HCT116 (cell line): ENCODE measurements around the gene RIPOR3. TPM values are rescaled to one million over a fixed set of nuclear protein-coding genes. Genes with fewer than 3 reads are reported as not detected.

Source experiments
- ATAC-seq: fragments of 200-7000 bp; cut with Tn5 transposase; 2 replicates; pipeline ENCODE4 v1.9.1; 2020; ENCODE audit warnings: mild to moderate bottlenecking, moderate library complexity
- BruUV-seq: library from RNA; stranded (reverse); fragments of 400-500 nt; replicated peaks from 2 replicates; lab custom pipeline; 2021; lab: Mats Ljungman, UMichigan
- CTCF ChIA-PET: fragments of 300-600 bp; sonication (Branson Sonifier 250); formaldehyde crosslinking; loops from one replicate; lab custom pipeline; 2021; ENCODE audit warnings: antibody characterized with exemption; lab: Charles Lee
- POLR2A ChIA-PET: fragments of 300-600, 350-600 bp; sonication (Branson Sonifier 250); formaldehyde crosslinking; loops from one replicate; lab custom pipeline; 2021; ENCODE audit warnings: antibody characterized with exemption; lab: Charles Lee
- RAD21 ChIA-PET, 2 experiments: fragments of 300-600 bp; sonication (Branson Sonifier 250); formaldehyde crosslinking; loops; one replicate each; lab custom pipeline; 2023; ENCODE audit warnings: low total read pairs in 2 of 2; ENCODE audit not compliant: uncharacterized antibody in 2 of 2, unreplicated experiment in 2 of 2, low non-redundant PET in 1 of 2; lab: Charles Lee
- DNase-seq: peaks from one replicate; pipeline ENCODE4 v3.0.0-alpha.2; 2010; ENCODE audit warnings: low read depth, low spot score
- H2AFZ ChIP-seq: fragments of 200-600 bp; shearing (Covaris generic), sonication (generic); 2 replicates; pipeline ENCODE4 v1.6.1; 2017; ENCODE audit warnings: low read depth, mixed run types, mixed read lengths, antibody characterized with exemption, low read length; ENCODE audit not compliant: poor library complexity, severe bottlenecking
- H3K27ac ChIP-seq: 2 replicates; pipeline ENCODE4 v1.5.1; 2012; ENCODE audit warnings: low read depth, low read length
- H3K27me3 ChIP-seq: fragments of 200-600 bp; sonication (generic); 2 replicates; pipeline ENCODE4 v1.6.1; 2016; ENCODE audit warnings: mixed run types, low read length, mixed read lengths; ENCODE audit not compliant: insufficient read depth
- H3K36me3 ChIP-seq, 2 experiments: fragments of 200-500 bp in 1 of 2; fragments of 200-600 bp in 1 of 2; sonication (Bioruptor generic) in 1 of 2; sonication (generic) in 1 of 2; 2 replicates each; pipeline versions ENCODE4 v1.5.1 to v1.6.1; 2014 to 2016; ENCODE audit warnings: low read length in 2 of 2, inconsistent platforms in 1 of 2, mixed read lengths in 1 of 2, mixed run types in 1 of 2; ENCODE audit not compliant: insufficient read depth in 2 of 2, control insufficient read depth in 1 of 2
- H3K4me1 ChIP-seq, 2 experiments: fragments of 200-600 bp in 1 of 2; sonication (generic) in 1 of 2; 2 replicates each; pipeline versions ENCODE4 v1.5.1 to v1.6.1; 2012 to 2017; ENCODE audit warnings: low read length in 2 of 2, inconsistent platforms in 1 of 2, mild to moderate bottlenecking in 1 of 2, mixed read lengths in 1 of 2, mixed run types in 1 of 2, moderate library complexity in 1 of 2; ENCODE audit not compliant: insufficient read depth in 2 of 2, control insufficient read depth in 1 of 2
- H3K4me2 ChIP-seq: fragments of 200-600 bp; sonication (generic); 2 replicates; pipeline ENCODE4 v1.6.1; 2017; ENCODE audit warnings: mixed run types, low read length, mixed read lengths
- H3K4me3 ChIP-seq, 2 experiments: fragments of 200-600 bp in 1 of 2; sonication (generic) in 1 of 2; replicated peaks in 1 of 2; 2 replicates each; pipeline ENCODE4 v1.5.1; 2011 to 2016; ENCODE audit warnings: low read length in 2 of 2, control low read depth in 1 of 2, low read depth in 1 of 2, mild to moderate bottlenecking in 1 of 2, mixed read lengths in 1 of 2, mixed run types in 1 of 2
- H3K79me2 ChIP-seq: fragments of 200-600 bp; sonication (generic); 2 replicates; pipeline ENCODE4 v1.6.1; 2017; ENCODE audit warnings: mild to moderate bottlenecking, mixed run types, low read length, moderate library complexity, mixed read lengths; ENCODE audit not compliant: insufficient read depth
- H3K9ac ChIP-seq: fragments of 200-600 bp; sonication (generic); 2 replicates; pipeline ENCODE4 v1.6.1; 2016; ENCODE audit warnings: low read length, mixed read lengths
- H3K9me2 ChIP-seq: fragments of 200-600 bp; sonication (generic), shearing (Covaris generic); 2 replicates; pipeline ENCODE4 v1.6.1; 2017; ENCODE audit warnings: mixed run types, mild to moderate bottlenecking, moderate library complexity; ENCODE audit not compliant: insufficient read depth
- H3K9me3 ChIP-seq, 2 experiments: fragments of 200-500 bp in 1 of 2; fragments of 200-600 bp in 1 of 2; sonication (Bioruptor generic) in 1 of 2; sonication (generic) in 1 of 2; 2 replicates each; pipeline ENCODE4 v1.6.1; 2014 to 2017; ENCODE audit warnings: low read length in 2 of 2, mixed read lengths in 2 of 2, inconsistent platforms in 1 of 2, low read depth in 1 of 2, mild to moderate bottlenecking in 1 of 2, mixed run types in 1 of 2, moderate library complexity in 1 of 2; ENCODE audit not compliant: control insufficient read depth in 1 of 2, insufficient read depth in 1 of 2
- H4K20me1 ChIP-seq: fragments of 200-600 bp; sonication (generic), shearing (Covaris generic); 2 replicates; pipeline ENCODE4 v1.6.1; 2017; ENCODE audit warnings: mixed run types, mild to moderate bottlenecking, moderate library complexity; ENCODE audit not compliant: insufficient read depth
- CBX3 ChIP-seq: IDR thresholded peaks from 2 replicates; pipeline ENCODE4 v1.6.1; 2012; ENCODE audit warnings: low read depth
- CEBPB ChIP-seq: IDR thresholded peaks from 2 replicates; pipeline ENCODE4 v1.6.1; 2012; ENCODE audit warnings: low read depth
- EGR1 ChIP-seq: IDR thresholded peaks from 2 replicates; pipeline ENCODE4 v1.6.1; 2012; ENCODE audit warnings: low read depth
- ELF1 ChIP-seq: IDR thresholded peaks from 2 replicates; pipeline ENCODE4 v1.6.1; 2012; ENCODE audit warnings: low read depth, borderline replicate concordance
- EZH2 ChIP-seq: fragments of 200-600 bp; sonication (generic); IDR thresholded peaks from 2 replicates; pipeline ENCODE4 v1.6.1; 2017; ENCODE audit warnings: antibody characterized with exemption, mixed run types
- EZH2phosphoT487 ChIP-seq: fragments of 200-600 bp; IDR thresholded peaks from 2 replicates; pipeline ENCODE4 v1.6.1; 2018; ENCODE audit warnings: antibody characterized with exemption, borderline replicate concordance
- FOSL1 ChIP-seq: IDR thresholded peaks from 2 replicates; pipeline ENCODE4 v1.6.1; 2012; ENCODE audit warnings: low read depth
- JUND ChIP-seq: IDR thresholded peaks from 2 replicates; pipeline ENCODE4 v1.6.1; 2012
- POLR2AphosphoS5 ChIP-seq: IDR thresholded peaks from 2 replicates; pipeline ENCODE4 v1.6.1; 2011; ENCODE audit warnings: mild to moderate bottlenecking, low read depth, low read length, moderate library complexity
- RAD21 ChIP-seq: IDR thresholded peaks from 2 replicates; pipeline ENCODE4 v1.6.1; 2012; ENCODE audit warnings: low read depth, mild to moderate bottlenecking
- SIN3A ChIP-seq: IDR thresholded peaks from 2 replicates; pipeline ENCODE4 v1.6.1; 2012; ENCODE audit warnings: low read depth
- YY1 ChIP-seq: IDR thresholded peaks from 2 replicates; pipeline ENCODE4 v1.6.1; 2011; ENCODE audit warnings: low read length, low read depth, moderate library complexity, mild to moderate bottlenecking; ENCODE audit not compliant: insufficient replicate concordance; ENCODE audit errors: extremely low read depth
- ZBTB33 ChIP-seq: IDR thresholded peaks from 2 replicates; pipeline ENCODE4 v1.6.1; 2011; ENCODE audit warnings: mild to moderate bottlenecking, low read length, moderate library complexity; ENCODE audit not compliant: insufficient replicate concordance; ENCODE audit errors: extremely low read depth
- intact Hi-C: fragments of 100-400 bp; cut with micrococcal nuclease; formaldehyde crosslinking; loops from 2 replicates; pipeline ENCODE4 v1.10.0; 2022
- total RNA-seq: library from RNA; stranded (reverse); gene quantifications from one replicate; pipeline ENCODE4 v1.2.1, GENCODE V29; 2021; ENCODE audit not compliant: unreplicated experiment
- TF ChIP-seq, protein P1 (sequence below), 3 experiments: fragments of 200-600 bp in 1 of 3; sonication (generic) in 1 of 3; IDR thresholded peaks in 2 of 3; conservative IDR thresholded peaks in 1 of 3; 2 replicates each; pipeline ENCODE4 v1.5.1; 2012 to 2017; ENCODE audit warnings: low read depth in 2 of 3, low read length in 2 of 3, antibody characterized with exemption in 1 of 3, borderline replicate concordance in 1 of 3, control low read depth in 1 of 3, mild to moderate bottlenecking in 1 of 3, mixed read lengths in 1 of 3, mixed run types in 1 of 3, moderate library complexity in 1 of 3; ENCODE audit not compliant: insufficient read depth in 1 of 3

The RIPOR3 gene
- total RNA-seq, 1 experiment from 2014 or later: 0.22 TPM

DNA sequence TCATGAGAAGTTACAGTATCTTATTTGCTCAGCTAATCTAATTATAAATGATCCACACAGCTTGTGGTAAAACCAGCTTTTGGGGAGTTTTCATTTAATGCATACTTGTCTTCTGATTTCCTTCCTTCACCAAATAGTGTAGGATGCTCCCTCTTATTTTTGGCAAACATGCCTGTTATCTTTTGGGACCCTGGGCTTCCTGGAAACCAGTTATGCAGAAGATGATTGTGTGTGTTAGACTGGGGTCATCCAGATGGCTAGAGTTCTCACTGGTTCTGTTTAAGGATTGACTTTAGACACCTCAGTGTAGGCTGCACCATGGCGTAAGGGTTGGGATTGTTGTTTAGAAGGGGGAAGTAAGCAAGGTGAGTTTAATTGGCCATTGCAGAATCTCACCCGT is 119.9 kb downstream of the RIPOR3 start:
- no peak for ATAC-seq
- Histone ChIP-seq H3K4me3 (no peak overlapping the region), H3K9me2 (no peaks in the 10 kb centered on the region), H3K27ac (no peak overlapping the region), H3K27me3 (no peaks in the 10 kb centered on the region), H2AFZ (no peak overlapping the region), H3K9ac (no peak overlapping the region), H3K79me2 (peaks cover 48% of the 10 kb centered on the region), H4K20me1 (no peaks in the 10 kb centered on the region), H3K4me2 (no peak overlapping the region), H3K9me3 (no peaks in the 10 kb centered on the region), H3K36me3 (peaks cover 11 to 33% of the 10 kb centered on the region in 2 experiments), H3K4me1 (peaks cover 19 to 39% of the 10 kb centered on the region in 2 experiments)
- intact Hi-C loops: loop anchor here (10.0 kb wide), 1 partner anchor 597 kb away; no protein-coding TSS in a partner anchor
- ChIA-PET CTCF (interaction anchor here (1.4 kb wide), 1 partner anchor 8 kb away, joined by 3 read pairs; no protein-coding TSS in a partner anchor), POLR2A (no interaction called here), RAD21 (no interaction called here)
- no peak for DNase-seq
- TF ChIP-seq SIN3A (no peak), CEBPB (no peak)
- BruUV-seq: no TSS peak

DNA sequence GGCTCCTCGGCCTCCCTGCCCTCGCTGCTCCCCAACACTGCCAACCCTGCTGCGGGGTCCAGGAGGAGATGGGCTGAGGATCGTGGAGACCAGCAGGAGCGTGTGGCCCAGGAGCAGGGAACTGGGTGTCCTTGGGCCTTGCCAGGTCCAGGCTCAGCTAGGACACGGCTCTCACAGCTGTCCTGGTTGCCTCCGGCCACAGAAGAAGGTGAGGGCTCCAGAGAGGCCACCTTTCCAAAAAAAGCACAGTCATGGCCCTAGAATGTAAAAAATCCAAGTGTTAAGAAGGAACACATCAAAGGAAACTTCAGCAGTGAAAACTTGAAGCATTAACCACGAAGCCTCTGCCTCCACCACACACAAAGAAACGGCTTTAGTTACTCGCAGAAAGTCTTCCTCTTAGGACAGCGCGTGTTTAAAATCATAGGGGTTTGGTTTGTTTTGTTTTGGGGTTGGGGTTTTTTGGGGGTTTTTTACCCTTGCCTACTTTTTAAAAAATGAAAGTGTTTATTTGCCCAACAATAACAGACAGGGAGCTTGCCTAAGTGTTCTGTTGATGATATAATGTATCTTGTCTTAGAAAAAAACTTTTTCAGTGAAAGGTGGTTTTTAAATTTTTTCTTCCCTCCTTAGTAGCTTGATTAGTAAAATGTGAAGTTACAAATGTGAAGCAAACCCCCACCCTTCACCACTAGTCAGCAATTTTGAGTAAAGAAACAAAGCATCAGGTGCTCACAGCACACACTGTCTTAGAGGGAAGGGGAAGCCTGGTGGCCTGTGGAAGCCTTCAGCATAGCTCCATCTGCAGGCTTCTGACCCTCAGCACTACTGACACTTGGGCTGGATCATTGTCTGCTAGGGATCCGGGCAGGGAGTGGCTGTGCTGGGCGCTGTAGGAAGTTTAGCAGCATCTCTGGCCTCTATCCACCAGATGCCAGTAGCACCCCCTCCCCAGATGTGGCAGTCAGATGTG is 121.2 kb downstream of the RIPOR3 start:
- DNase-seq: peak; percentile 15
- Histone ChIP-seq H3K79me2 (peaks cover 50% of the 10 kb centered on the region), H3K27ac (peak overlapping the region; percentile 51), H3K4me3 (no peak overlapping the region), H3K27me3 (no peaks in the 10 kb centered on the region), H3K9me2 (no peaks in the 10 kb centered on the region), H3K4me1 (peaks cover 17 to 32% of the 10 kb centered on the region in 2 experiments), H2AFZ (no peak overlapping the region), H3K9ac (peak overlapping the region; percentile 8), H4K20me1 (no peaks in the 10 kb centered on the region), H3K9me3 (no peaks in the 10 kb centered on the region), H3K4me2 (peak overlapping the region; percentile 21), H3K36me3 (peaks cover 14 to 34% of the 10 kb centered on the region in 2 experiments)
- POLR2A ChIA-PET: no interaction called here
- TF ChIP-seq RAD21 (peak; percentile 76), EGR1 (no peak), CBX3 (no peak), EZH2phosphoT487 (no peak), YY1 (no peak), POLR2AphosphoS5 (no peak), ELF1 (no peak), EZH2 (no peak), FOSL1 (no peak), ZBTB33 (no peak), JUND (no peak)
- TF ChIP-seq, protein P1, sequence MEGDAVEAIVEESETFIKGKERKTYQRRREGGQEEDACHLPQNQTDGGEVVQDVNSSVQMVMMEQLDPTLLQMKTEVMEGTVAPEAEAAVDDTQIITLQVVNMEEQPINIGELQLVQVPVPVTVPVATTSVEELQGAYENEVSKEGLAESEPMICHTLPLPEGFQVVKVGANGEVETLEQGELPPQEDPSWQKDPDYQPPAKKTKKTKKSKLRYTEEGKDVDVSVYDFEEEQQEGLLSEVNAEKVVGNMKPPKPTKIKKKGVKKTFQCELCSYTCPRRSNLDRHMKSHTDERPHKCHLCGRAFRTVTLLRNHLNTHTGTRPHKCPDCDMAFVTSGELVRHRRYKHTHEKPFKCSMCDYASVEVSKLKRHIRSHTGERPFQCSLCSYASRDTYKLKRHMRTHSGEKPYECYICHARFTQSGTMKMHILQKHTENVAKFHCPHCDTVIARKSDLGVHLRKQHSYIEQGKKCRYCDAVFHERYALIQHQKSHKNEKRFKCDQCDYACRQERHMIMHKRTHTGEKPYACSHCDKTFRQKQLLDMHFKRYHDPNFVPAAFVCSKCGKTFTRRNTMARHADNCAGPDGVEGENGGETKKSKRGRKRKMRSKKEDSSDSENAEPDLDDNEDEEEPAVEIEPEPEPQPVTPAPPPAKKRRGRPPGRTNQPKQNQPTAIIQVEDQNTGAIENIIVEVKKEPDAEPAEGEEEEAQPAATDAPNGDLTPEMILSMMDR (IDR thresholded peaks at IDR 0.05 in 2 of 3, conservative IDR thresholded peaks at IDR 0.05 in 1 of 3; ENCODE audit: borderline replicate concordance in 1 of 3, insufficient read depth in 1 of 3, low read depth in 2 of 3, low read length in 2 of 3): peak; percentile 52 to 60 (median 58); a peak in 5 of 6 replicates
- ATAC-seq: peak; percentile 90
- CTCF ChIA-PET: interaction anchor here (1.0 to 1.6 kb wide), 7 partner anchors 8 to 218 kb away, joined by 3 to 8 read pairs (median 4); no protein-coding TSS in a partner anchor
- TSS peak; percentile 25 for BruUV-seq
- RAD21 ChIA-PET: no interaction called here
- intact Hi-C loops: loop anchor here (10.0 kb wide), 1 partner anchor 595 kb away; no protein-coding TSS in a partner anchor
